Thyroid gland (tissue), 4 donors: ENCODE data around the gene ATP5ME. TPM values are rescaled to one million over a fixed set of nuclear protein-coding genes. Genes with fewer than 3 reads are reported as not detected.

Experiments
- DNase-seq, 2 donors: peaks; one replicate each; pipeline ENCODE4 v3.0.0-alpha.2; 2019
- H3K27ac ChIP-seq, 3 donors: fragments of 200-600 bp; sonication (generic); 1 replicate in 2 of 3; 2 replicates in 1 of 3; pipeline ENCODE4 v1.5.1; 2016 to 2019; ENCODE audit warnings: mild to moderate bottlenecking in 1 of 3, moderate library complexity in 1 of 3
- H3K27me3 ChIP-seq: fragments of 200-600 bp; sonication (generic); one replicate; pipeline ENCODE4 v1.5.1; 2019
- H3K36me3 ChIP-seq, 2 donors: fragments of 200-600 bp; sonication (generic); one replicate each; pipeline ENCODE4 v1.5.1; 2016 to 2019
- H3K4me1 ChIP-seq, 2 donors: fragments of 200-600 bp; sonication (generic); one replicate each; pipeline ENCODE4 v1.5.1; 2017 to 2019
- H3K4me3 ChIP-seq, 3 donors: fragments of 200-600 bp; sonication (generic); replicated peaks in 1 of 3; 1 replicate in 2 of 3; 2 replicates in 1 of 3; pipeline ENCODE4 v1.5.1; 2016; ENCODE audit warnings: mild to moderate bottlenecking in 1 of 3
- H3K9me3 ChIP-seq: fragments of 200-600 bp; sonication (generic); one replicate; pipeline ENCODE4 v1.5.1; 2017
- POLR2A ChIP-seq, 2 donors: fragments of 450-650 bp; IDR thresholded peaks; one replicate each; pipeline ENCODE4 v1.6.1; 2017; ENCODE audit warnings: antibody characterized with exemption in 2 of 2, mild to moderate bottlenecking in 2 of 2, moderate library complexity in 1 of 2
- WGBS, 2 donors: methylation state at CpG; one replicate each; pipeline ENCODE4 v1.1.5; 2017; 5-methylcytosine and 5-hydroxymethylcytosine counted together
- intact Hi-C: fragments of 100-400 bp; cut with DNase I; formaldehyde crosslinking; loops from one replicate; pipeline ENCODE4 v1.15.1; 2023
- total RNA-seq, 4 donors: library from RNA; depleted of rRNA; stranded (reverse); fragments of >200 nt; gene quantifications; one replicate each; pipeline ENCODE4 v1.2.3, GENCODE V29; 2016
- TF ChIP-seq, protein P1 (sequence below), 6 experiments: fragments of 200-600 bp in 3 of 6; fragments of 450-650 bp in 3 of 6; sonication (generic) in 3 of 6; IDR thresholded peaks; one replicate each; pipeline ENCODE4 v1.5.1; 2016 to 2019; ENCODE audit warnings: antibody characterized with exemption in 6 of 6, mild to moderate bottlenecking in 2 of 6, inconsistent platforms in 1 of 6, moderate library complexity in 1 of 6

The ATP5ME gene
- total RNA-seq, 4 donors from 2014 or later, result 82.2 to 144 (median 106) TPM

- TF ChIP-seq, protein P1, sequence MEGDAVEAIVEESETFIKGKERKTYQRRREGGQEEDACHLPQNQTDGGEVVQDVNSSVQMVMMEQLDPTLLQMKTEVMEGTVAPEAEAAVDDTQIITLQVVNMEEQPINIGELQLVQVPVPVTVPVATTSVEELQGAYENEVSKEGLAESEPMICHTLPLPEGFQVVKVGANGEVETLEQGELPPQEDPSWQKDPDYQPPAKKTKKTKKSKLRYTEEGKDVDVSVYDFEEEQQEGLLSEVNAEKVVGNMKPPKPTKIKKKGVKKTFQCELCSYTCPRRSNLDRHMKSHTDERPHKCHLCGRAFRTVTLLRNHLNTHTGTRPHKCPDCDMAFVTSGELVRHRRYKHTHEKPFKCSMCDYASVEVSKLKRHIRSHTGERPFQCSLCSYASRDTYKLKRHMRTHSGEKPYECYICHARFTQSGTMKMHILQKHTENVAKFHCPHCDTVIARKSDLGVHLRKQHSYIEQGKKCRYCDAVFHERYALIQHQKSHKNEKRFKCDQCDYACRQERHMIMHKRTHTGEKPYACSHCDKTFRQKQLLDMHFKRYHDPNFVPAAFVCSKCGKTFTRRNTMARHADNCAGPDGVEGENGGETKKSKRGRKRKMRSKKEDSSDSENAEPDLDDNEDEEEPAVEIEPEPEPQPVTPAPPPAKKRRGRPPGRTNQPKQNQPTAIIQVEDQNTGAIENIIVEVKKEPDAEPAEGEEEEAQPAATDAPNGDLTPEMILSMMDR (IDR thresholded peaks at IDR 0.05), result no peak
- no peak for TF ChIP-seq POLR2A (IDR thresholded peaks at IDR 0.05)
- no peaks in the 10 kb centered on the region for H3K9me3 ChIP-seq
- H3K27ac ChIP-seq, result no peak overlapping the region
- DNase-seq, result no peak
- intact Hi-C loops, result no loop called here
- peaks cover 8% of the 10 kb centered on the region in 2 donors for H3K4me1 ChIP-seq
- H3K27me3 ChIP-seq, result no peaks in the 10 kb centered on the region
- no peaks in the 10 kb centered on the region for H3K36me3 ChIP-seq
- no peak overlapping the region for H3K4me3 ChIP-seq
- WGBS, 2 donors, result 64 to 65% methylated on average over 18 to 21 of the region's 26 CpGs
These were observed 18.5 kb downstream of the ATP5ME start for GRCh38 chr4:655464-656151.

GRCh38 chr4:654871-655463 lies 19.1 kb downstream of the ATP5ME start:
- 58 to 60% methylated on average over 8 to 16 of the region's 17 CpGs for WGBS, 2 donors
- no peaks in the 10 kb centered on the region for H3K36me3 ChIP-seq
- no peaks in the 10 kb centered on the region for H3K27me3 ChIP-seq
- no peak overlapping the region for H3K27ac ChIP-seq
- peaks cover 8% of the 10 kb centered on the region in 2 donors for H3K4me1 ChIP-seq
- intact Hi-C loops, result no loop called here
- no peak overlapping the region for H3K4me3 ChIP-seq
- TF ChIP-seq, protein P1 (IDR thresholded peaks at IDR 0.05), result no peak
- TF ChIP-seq POLR2A (IDR thresholded peaks at IDR 0.05), result no peak
- no peak for DNase-seq
- no peaks in the 10 kb centered on the region for H3K9me3 ChIP-seq

DNA sequence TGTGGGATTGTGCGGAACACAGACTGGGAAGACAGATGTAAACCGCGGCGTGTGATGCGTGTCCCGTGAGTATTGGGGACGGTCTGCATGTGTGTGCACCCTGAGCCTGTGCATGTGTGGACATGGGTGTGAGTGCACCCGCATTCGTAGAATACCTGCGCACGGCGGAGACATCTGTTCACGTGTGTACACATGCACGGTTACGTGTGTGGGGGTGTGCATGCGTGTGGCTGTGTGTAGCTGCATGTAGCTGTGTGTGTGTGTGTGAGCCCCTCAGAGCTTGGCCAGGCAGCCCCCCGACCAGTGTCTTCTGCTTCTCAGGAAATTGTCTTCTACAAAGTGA lies 19.6 kb downstream of the ATP5ME start:
- H3K27me3 ChIP-seq, result no peaks in the 10 kb centered on the region
- no peak overlapping the region for H3K4me3 ChIP-seq
- no peaks in the 10 kb centered on the region for H3K9me3 ChIP-seq
- DNase-seq, result no peak
- peaks cover 8% of the 10 kb centered on the region in 2 donors for H3K4me1 ChIP-seq
- TF ChIP-seq POLR2A (IDR thresholded peaks at IDR 0.05), result no peak
- TF ChIP-seq, protein P1 (IDR thresholded peaks at IDR 0.05), result no peak
- no peaks in the 10 kb centered on the region for H3K36me3 ChIP-seq
- intact Hi-C loops, result no loop called here
- H3K27ac ChIP-seq, result no peak overlapping the region
- WGBS, 2 donors, result 96 to 97% methylated on average over 16 to 17 of the region's 17 CpGs

GRCh38 chr4:653831-654502 lies 20.1 kb downstream of the ATP5ME start:
- no peaks in the 10 kb centered on the region for H3K27me3 ChIP-seq
- TF ChIP-seq POLR2A (IDR thresholded peaks at IDR 0.05), result no peak
- TF ChIP-seq, protein P1 (IDR thresholded peaks at IDR 0.05), result no peak
- H3K27ac ChIP-seq, result no peak overlapping the region
- WGBS, 2 donors, result 70 to 85% methylated on average over 14 to 25 of the region's 29 CpGs
- H3K4me3 ChIP-seq, result no peak overlapping the region
- no peaks in the 10 kb centered on the region for H3K36me3 ChIP-seq
- peaks cover 8% of the 10 kb centered on the region in 2 donors for H3K4me1 ChIP-seq
- no peaks in the 10 kb centered on the region for H3K9me3 ChIP-seq
- no peak for DNase-seq
- intact Hi-C loops, result no loop called here
